Glomerular visceral epithelial cell (primary cell): ENCODE results near the gene ADGRA3.
A peak's percentile ranks its signal among the peaks of the same experiment; 100 is the strongest.
"Not testable (repeated sequence)": the region's sequence is repeated elsewhere in the genome, so short reads cannot be mapped to it uniquely, and the experiment has no call there.

ENCODE experiments used
- DNase-seq: peaks from one replicate; pipeline ENCODE4 v3.0.0-alpha.2; 2016; ENCODE audit errors: extremely low spot score

ADGRA3 gene

DNA sequence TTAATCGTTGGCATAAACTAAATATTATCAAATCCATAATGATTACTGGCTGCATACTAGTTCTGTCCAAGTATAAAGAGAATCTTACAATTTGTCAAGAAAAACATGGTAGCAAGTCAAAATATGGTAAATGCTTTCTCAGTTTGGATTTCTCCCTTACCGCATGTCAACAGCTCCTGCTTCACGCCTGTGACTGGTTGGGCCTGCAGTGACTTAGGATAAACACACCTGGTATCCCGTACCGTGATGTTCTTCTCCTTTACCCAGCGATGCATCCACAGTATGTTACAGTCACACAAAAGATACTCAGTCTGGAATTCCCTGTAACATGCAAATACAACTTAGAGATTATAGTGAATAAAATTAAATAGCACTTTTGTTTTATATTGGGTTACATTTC lies 71.1 kb downstream of the ADGRA3 start:
- no peak for DNase-seq

DNA sequence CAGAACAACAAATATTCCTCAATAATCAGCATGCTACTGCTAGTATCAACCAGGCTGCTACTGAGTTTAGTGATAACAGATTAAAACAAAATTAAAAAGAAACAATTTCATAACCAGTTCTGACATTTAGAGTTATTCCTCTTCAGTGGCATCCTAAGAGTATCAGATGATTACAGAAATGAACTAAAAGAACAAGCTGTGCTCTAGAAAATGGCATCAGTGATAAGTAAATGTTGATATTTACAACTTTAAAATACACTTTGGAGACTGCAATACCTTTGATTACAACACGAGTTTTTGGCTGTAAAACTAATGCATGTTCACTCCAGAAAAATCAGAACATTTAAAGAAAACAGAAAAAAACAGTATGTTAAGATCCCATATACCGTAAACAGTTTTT lies 72.9 kb downstream of the ADGRA3 start:
- DNase-seq = no peak

DNA sequence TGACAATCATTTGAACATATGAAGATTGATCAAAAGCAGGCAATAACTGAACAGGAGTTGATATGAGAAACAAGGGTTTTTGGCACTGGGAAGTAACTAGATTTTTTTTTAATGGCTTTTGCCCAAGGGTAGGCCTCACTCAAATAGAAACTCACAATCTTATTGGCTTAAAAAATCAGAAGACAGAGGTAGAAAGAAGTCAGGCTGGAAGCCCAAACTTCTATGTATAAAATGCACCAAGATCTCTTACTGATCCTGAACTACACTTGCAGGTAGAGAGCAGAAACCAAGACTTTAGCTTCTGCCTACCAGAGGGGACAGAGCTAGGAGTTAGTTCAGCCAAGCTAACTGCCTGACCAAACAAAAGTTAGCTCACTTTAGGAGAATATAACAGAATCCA lies 74.9 kb downstream of the ADGRA3 start:
- no peak for DNase-seq

DNA sequence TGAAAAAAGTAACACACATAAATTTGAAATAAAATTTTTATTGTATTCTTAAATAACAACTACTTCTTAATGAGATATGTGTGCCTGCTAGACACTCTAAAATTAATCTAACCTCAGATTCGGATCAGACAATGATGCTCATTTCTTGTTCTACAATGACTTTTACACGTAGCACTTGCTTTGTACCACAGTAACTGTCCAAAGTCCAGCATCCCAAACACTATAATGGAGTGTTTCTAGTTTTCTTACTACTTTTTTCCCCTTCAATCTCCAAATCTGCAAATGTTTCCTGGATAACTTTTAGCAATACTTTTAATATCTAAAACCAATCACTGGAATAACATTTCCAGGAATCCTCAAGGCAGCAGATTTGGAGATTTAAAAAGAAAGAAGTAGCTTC lies 75.9 kb downstream of the ADGRA3 start:
- no peak for DNase-seq

DNA sequence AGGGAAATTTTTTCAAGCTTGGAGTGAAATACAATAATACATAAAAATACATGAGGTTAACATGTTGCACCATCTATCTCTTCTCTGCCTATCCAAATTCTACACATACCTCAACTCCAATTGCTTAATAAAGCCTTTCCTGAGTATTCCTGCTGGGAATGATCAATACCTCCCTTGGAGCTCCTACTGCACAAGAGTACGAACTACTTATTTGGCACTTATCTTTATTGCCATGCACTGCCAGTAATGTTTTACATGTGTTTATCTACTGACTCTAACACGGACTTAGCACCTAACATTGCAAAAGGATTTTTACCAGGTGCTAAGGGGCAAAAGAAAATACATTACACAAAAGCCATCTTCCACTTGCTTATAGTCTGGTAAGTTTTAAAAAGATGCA lies 80.2 kb downstream of the ADGRA3 start:
- no peak for DNase-seq

DNA sequence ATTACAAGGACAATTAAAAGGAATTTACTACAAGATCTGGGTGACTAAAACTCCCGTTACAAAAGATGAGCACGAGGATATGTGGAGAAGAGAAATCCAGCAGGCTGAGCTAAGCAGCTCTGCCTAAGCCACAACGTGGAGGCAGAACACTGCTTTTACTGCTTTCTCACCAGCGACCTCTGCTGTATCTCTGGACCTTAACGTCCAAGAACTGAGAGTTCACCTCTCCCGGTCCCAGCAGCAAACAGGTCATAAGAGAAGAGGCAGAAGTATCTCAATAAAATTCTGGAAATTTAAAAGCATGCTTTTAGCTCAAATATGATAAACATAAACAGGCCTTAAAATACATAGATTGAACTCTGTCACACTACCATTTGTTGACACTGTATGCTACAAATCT lies 81.0 kb downstream of the ADGRA3 start:
- DNase-seq = peak; percentile 45

DNA sequence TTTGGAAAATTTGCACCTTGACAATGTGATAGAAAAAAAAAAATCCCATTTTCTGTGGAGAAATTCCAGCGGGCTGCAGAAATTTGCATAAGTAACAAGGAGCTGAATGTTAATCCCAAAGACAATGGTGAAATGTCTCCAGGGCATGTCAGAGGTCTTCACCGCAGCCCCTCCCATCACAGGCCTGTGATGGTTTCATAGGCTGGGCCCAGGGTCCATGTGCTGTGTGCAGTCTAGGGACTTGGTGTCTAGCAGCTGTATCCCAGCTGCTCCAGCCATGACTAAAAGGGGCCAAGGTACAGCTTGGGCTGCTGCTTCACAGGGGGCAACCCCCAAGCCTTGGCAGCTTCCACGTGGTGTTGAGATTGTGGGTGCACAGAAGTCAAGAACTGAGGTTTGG lies 85.2 kb downstream of the ADGRA3 start:
- no peak for DNase-seq

DNA sequence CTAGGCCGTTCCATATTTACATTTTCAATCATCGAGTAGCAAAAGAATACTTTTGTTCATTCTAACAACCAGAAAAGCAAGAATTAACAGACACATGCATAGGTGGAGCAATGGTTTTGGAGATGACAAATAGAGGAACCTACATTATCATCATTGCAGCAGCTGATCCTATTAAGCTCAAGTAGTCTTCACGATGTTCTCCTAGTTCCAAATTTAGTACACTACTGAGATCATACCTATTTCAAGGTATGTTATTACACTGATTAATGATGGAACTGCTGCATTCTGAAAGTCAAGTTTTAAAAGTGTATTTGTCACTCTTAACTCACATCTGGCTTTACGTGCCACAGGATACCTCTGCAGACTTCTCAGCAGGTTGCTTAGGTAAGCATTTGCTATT lies 87.4 kb downstream of the ADGRA3 start:
- no peak for DNase-seq

DNA sequence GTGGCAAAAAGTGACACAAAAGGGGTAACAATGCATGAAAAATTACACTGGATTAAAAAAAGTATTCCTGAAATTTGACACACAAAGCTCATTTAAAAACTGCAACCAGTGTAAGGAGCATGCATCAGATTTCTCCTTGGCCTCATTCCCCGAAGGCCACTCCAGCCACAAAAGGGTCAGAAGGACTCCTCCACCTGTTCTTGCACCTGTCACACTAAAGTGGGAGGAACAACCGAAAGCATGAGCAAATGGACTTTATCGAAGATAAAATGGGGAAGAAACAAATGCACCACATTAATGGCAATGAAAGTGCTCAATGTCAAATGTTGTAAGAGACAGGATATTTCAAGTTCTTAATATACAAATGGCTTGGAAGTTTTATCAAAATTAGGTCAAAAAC lies 88.2 kb downstream of the ADGRA3 start:
- no peak for DNase-seq

DNA sequence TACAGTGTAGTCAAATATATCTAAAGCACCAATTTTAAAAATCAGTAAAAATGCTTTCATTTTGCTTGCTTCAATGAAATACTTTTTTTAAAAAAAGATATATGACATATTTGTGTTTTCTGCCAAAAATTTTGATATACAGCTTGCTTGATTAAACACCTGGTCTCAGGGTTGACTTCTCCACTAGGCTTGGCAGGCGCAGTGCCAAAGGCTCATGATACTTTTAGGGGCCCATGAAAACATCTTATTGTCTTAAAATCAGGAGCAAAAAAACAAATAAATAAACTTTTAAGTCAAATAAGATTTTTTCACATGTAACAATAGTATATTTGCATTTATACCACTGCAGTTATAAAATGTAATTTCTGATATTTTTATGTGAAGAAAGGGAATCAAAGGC lies 95.6 kb downstream of the ADGRA3 start:
- DNase-seq = no peak

DNA sequence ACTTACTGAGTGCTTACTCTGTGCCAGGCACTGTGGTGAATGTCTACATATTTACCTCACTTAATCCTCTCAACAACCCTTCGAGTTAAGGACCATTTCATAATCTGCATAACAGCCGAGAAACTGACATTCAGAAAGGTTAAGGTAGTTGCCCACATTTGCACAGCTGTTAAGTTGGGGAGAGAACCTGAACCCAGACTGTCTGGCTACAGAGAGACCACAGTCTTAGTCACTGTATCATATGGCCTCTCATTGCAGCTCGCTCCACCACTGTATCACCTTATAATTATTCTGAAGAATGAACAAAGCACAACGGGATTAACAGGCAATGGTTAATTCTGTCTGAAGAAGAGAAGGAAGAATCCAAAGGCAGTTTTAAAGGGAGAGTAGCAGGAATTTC lies 98.5 kb downstream of the ADGRA3 start:
- DNase-seq = no peak

DNA sequence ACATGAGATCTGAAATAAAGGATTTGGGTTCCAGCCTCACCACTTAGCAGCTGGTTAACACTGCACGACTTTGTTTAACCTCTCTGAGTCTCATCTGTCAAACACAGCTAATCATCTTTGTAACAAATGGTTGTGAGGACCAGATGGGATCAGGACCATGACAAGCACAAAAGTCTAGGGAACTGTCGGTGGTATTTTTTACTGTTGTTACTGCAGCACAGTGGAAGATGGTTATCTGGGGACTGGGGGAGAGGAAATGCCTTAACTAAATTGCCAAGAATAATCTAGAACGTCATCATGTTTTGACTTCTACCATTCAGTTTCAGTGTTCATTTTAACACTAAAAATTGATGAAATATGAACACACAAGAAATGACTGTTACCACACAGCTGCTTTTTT lies 99.5 kb downstream of the ADGRA3 start:
- DNase-seq = no peak

DNA sequence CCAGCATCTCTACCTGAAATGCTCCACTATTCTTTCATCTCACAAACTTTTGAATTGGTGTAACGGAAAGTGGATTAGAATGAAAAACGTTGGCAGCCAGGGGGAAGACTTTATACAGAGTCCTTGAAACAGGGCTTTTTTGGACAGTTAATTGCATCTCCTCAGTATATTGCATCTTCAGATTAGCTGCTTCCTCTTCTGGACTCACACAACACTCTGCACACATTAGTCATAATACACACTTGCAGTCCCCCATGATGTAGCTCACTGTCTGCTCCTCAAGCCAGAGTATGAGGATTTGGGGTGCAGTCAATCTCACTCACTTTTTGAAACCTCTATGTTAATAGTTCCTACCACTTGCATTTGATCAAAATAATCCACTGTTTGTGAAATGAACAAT lies 101.0 kb downstream of the ADGRA3 start:
- no peak for DNase-seq

DNA sequence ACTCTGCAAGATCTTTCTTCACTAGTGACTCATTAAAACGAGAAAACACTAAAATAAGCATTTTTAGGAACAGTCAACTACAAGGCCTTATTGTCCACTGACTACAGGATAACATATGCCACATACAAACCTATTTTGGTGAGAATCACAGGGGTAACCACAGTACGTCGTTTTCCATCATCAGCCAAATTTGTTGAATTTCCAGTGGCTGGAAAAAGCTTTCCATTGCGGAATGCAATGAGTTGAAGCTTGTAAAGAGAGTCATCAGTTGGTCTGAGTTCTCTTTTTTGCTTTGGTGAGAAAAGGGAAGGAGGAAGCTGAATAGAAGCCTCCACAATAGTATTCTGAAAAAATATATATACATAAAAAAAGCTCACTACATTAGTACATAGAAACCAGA lies 102.4 kb downstream of the ADGRA3 start:
- no peak for DNase-seq

DNA sequence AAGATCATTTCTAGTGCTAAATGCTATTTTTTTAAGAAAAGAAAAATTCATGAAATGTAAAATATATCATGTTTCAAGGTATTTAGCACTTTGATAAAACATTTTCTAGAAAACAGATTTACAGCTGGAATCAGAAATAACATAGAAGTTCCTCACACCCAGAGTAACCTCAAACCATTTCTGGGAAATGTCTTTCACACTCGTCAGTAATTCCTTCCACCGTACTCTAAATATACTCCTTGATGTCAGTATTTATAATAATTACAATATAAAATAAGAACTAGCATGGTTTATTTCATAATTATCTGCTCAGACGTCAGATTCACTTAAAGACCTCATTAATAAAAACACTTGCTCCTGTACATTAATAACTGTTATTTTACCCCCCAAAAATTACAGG lies 103.9 kb downstream of the ADGRA3 start:
- no peak for DNase-seq

DNA sequence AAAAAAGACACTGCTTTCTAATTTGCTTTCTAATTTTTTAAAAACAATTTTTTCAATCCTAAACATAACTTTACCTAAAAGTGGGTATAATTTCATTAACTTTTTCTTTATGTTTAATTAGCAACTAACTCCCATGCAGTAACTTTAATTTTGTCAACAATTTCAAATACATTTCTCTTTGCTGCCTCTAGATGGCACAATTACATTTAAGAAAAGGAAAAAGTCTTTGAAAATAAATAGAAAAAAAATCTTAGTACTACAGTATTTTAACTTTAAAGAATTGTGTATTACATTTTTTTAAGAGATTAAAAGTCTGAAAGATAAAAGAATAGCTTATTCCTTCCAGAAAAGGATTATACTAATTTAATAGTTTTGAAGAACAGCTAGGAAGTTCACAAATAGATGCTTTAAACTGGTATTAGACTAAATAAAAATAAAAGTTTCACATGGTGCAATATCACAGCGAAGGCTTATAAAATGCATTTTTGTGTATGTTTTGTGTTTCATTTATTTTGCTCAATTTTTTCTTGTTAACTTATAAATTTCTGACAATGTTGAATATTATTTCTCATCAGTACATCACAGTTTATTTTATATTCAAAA lies 105.1 kb downstream of the ADGRA3 start:
- no peak for DNase-seq

DNA sequence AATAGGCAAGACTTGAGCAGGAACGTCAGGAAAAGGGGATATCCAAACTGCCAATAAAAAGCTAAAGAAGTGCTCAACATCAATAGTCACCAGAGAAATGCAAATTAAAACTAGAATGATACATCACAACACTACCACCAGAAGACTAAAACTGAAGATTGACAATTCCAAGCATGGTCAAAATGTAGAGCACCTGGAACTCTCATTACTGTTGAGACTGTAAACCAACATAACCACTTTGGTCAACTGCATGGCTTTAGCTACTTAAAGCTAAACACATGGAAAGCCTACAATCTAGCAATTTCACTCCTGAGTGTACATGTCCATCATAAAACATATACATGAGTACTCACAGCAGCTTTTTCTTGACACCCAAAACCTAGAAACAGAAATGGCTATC lies 107.4 kb downstream of the ADGRA3 start:
- DNase-seq = no peak

DNA sequence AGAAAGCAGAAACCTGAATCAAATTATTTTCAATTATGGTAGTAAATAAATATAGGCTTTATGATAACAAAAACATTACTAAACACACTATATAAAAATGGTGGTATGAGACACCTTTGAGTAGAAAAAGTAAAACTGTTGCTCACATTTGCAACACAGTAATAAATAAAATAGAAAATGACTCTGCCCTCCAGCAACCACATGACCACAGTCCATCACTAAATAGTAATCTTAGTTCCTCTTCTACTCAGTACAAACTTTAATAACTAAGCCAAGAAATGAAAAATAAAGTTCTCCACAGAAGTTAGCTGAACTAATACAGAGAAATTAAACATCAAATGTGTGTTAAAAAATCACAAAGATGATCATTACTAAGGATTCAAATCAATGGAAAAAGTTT lies 108.5 kb downstream of the ADGRA3 start:
- DNase-seq = no peak

DNA sequence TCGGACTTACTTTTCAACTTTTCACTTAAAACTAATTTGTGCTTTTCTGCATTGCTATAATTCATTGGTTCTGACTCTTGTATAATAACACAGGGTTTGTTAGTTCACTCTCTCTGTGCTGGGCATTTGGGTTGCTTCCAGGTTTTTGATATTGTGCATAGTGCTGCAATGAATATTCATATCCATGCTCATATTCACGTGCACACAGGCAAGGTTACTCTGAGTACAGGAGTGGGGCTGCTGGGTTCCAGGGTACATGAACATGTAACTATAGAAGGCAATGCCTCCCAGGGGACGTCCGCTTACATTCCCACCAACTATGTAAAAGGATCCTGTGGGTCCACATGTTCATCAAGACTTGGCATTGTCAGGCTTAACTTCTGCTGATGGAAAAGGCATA lies 117.2 kb downstream of the ADGRA3 start:
- no peak for DNase-seq

DNA sequence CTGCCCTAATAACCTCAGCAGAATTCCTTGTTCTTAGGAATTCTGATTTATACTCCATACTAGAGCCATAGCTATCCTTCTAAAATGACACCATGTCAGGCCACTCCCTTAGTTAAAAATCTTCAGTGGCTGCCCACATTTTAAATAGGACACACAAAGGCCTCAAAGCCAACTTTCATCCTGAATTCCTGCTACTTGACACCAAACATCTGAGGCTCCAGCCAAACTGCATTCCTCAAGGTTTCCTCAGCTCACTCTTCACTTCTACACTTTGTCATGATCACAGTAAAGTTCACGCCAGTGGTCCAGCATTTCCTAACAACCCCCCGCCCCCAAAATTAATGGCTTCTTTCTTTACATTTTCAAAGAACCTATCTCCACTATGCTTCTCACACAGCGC lies 124.3 kb downstream of the ADGRA3 start:
- DNase-seq = no peak

DNA sequence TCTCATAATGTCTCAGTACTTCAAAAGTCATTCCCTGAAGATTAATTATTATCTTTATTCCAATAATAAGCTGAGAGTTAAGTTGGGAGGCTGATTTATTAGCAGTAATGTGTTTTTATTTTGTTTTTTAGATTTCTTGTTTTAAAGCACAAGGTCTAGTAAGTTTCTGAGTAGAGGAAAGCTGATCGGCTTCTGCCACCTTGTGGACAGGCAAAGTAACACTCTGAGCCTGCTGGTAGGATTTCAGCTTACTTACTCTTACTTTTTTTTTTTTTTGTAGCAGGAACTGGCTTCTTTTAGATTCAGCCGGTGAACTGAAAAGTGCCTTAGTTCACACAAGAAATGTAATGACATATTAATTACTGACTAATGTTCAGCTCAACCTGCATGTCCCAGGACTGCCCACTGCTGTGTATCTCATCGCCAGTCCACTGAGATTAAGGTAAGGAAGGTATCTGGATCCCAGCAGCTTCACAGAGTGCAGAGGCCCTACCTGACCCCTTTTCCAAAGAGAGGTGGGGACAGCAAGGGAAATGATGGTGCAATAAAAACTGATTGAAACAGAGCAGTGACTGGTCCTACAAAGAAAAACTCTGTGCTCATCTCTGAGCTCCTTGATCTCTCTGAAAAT lies 126.5 kb downstream of the ADGRA3 start:
- DNase-seq = peak; percentile 71

DNA sequence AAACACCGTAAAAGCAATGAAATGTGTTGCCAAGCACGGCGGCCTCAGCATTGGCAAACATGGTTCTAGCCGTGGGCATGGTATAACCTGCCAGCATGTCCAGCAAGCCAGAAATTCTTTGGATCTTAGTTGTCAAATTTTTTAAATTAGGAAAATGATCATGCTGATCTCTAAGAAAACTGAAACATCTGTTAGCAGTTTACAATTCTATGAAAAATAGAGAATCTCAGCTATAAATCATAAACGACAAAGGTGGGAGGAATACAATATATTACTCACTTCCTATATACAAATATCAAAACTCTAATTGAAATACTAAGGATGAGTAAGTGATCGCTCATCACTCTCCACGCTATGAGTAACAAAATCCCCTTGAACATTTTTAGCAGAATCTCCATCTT lies 130.3 kb downstream of the ADGRA3 start:
- DNase-seq = peak; percentile 9

DNA sequence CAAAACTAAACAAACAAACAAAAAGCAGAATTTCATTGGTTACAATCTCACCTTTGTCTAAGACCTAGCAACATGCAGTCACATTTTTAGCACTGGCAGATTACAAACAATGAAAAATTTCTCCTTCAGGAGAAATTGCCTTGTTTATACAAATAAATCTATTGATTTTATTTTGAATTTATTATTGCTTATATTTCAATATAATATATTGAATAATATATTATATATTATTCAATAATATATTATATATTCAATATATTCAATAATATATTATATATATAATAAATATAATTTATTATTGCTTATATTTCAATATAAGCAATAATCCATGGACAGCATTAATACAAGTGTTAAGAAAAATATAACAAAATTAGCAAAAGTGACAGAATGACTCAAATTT lies 131.7 kb downstream of the ADGRA3 start:
- no peak for DNase-seq

DNA sequence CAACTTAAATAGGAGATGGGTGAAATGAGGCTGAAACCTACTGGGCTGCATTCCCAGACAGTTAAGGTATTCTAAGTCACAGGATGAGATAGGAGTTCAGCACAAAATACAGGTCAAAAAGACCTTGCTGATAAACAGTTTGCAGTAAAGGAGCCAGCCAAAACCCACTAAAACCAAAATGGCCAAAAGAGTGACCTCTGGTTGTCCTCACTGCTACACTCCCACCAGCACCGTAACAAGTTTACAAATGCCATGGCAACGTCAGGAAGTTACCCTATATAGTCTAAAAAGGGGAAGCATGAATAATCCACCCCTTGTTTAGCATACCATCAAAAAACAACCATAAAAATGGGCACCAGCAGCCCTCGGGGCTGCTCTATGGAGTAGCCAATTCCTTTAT lies 133.7 kb downstream of the ADGRA3 start:
- not testable (repeated sequence) for DNase-seq
